Adrenal gland (tissue), 12 donors: ENCODE results near the gene CRYGS. TPM values are rescaled to one million over a fixed set of nuclear protein-coding genes. Genes with fewer than 3 reads are reported as not detected.
"Not testable (repeated sequence)": the region's sequence is repeated elsewhere in the genome, so short reads cannot be mapped to it uniquely, and the experiment has no call there.

Experiments
- DNase-seq, 7 donors: peaks; one replicate each; pipeline ENCODE4 v3.0.0-alpha.2; 2019 to 2020
- H3K27ac ChIP-seq, 5 donors: fragments of 200-600 bp; sonication (generic) in 4 of 5; 1 replicate in 3 of 5; 2 replicates in 2 of 5; pipeline versions ENCODE4 v1.5.1 to v1.8.0; 2016 to 2020; ENCODE audit warnings: mild to moderate bottlenecking in 1 of 5
- H3K27me3 ChIP-seq: fragments of 200-600 bp; 2 replicates; pipeline ENCODE4 v1.8.0; 2021
- H3K36me3 ChIP-seq, 2 donors: fragments of 200-600 bp; replicated peaks in 1 of 2; 1 replicate in 1 of 2; 2 replicates in 1 of 2; pipeline versions ENCODE4 v1.5.1 to v1.8.0; 2018 to 2022
- H3K4me1 ChIP-seq, 2 donors: fragments of 200-600 bp; replicated peaks in 1 of 2; 1 replicate in 1 of 2; 2 replicates in 1 of 2; pipeline versions ENCODE4 v1.5.1 to v1.8.0; 2018 to 2021
- H3K4me3 ChIP-seq, 4 donors: fragments of 200-600 bp; sonication (generic) in 3 of 4; one replicate each; pipeline ENCODE4 v1.5.1; 2016 to 2018
- H3K9me3 ChIP-seq, 3 donors: fragments of 200-600 bp; sonication (generic) in 1 of 3; replicated peaks in 1 of 3; 1 replicate in 2 of 3; 2 replicates in 1 of 3; pipeline versions ENCODE4 v1.5.1 to v1.8.0; 2016 to 2021
- POLR2A ChIP-seq, 2 donors: fragments of 450-650 bp; IDR thresholded peaks; one replicate each; pipeline ENCODE4 v1.6.1; 2017; ENCODE audit warnings: antibody characterized with exemption in 2 of 2, mild to moderate bottlenecking in 2 of 2, moderate library complexity in 1 of 2
- WGBS, 4 donors: extraction: QIAGEN DNeasy Blood & Tissue Kit in 2 of 4; methylation state at CpG; one replicate each; pipeline versions ENCODE4 v1.1.5 to v1.1.7; 2013 to 2017; 5-methylcytosine and 5-hydroxymethylcytosine counted together
- intact Hi-C, 2 donors: fragments of 100-400 bp; cut with DNase I; formaldehyde crosslinking; loops; one replicate each; pipeline versions ENCODE4 v1.14.1 to v1.15.0; 2022 to 2023
- polyA plus RNA-seq, 3 donors: library from polyadenylated mRNA; stranded (reverse); fragments of 200-250 nt in 2 of 3; fragments of 350-450 nt in 1 of 3; fragmentation: Illumina TruSeq in 1 of 3; extraction: RNeasy Lipid Tissue Mini Kit (QIAGEN cat#74804) in 1 of 3; gene quantifications; one replicate each; pipeline ENCODE4 v1.2.3, GENCODE V29; 2013 to 2014
- total RNA-seq, 9 donors: library from RNA; depleted of rRNA in 4 of 9; stranded (reverse); fragments of >200 nt in 4 of 9; fragments of 120-200 nt in 1 of 9; fragmentation: NEBNext Ultra II Directional in 1 of 9; extraction: Animal tissue kit (Norgen Biotek cat#: 25700) in 1 of 9; gene quantifications; one replicate each; pipeline versions ENCODE4 v1.1.0 to v1.2.4, GENCODE V29; 2013 to 2023
- TF ChIP-seq, protein P1 (sequence below), 6 experiments: fragments of 450-650 bp in 4 of 6; fragments of 200-600 bp in 2 of 6; sonication (generic) in 1 of 6; IDR thresholded peaks; 1 replicate in 5 of 6; 2 replicates in 1 of 6; pipeline versions ENCODE4 v1.5.1 to v1.8.0; 2016 to 2021; ENCODE audit warnings: antibody characterized with exemption in 6 of 6, mild to moderate bottlenecking in 2 of 6, moderate library complexity in 1 of 6
- donor health status: healthy with polysubstance abuse.
- donor health status: Bipolar disorder and iron deficiency.
- donor health status: DM: yes; HTN: yes; CAD: no.
- donor health status: DM: no; HTN: no; CAD: no.
- donor health status: DM: no; HTN: no; CAD: no.
- donor health status: DM: yes; HTN: yes; CAD: no.

CRYGS gene
- total and polyA plus RNA-seq, 12 donors: 0.78 to 22.0 (median 2.4) TPM

DNA sequence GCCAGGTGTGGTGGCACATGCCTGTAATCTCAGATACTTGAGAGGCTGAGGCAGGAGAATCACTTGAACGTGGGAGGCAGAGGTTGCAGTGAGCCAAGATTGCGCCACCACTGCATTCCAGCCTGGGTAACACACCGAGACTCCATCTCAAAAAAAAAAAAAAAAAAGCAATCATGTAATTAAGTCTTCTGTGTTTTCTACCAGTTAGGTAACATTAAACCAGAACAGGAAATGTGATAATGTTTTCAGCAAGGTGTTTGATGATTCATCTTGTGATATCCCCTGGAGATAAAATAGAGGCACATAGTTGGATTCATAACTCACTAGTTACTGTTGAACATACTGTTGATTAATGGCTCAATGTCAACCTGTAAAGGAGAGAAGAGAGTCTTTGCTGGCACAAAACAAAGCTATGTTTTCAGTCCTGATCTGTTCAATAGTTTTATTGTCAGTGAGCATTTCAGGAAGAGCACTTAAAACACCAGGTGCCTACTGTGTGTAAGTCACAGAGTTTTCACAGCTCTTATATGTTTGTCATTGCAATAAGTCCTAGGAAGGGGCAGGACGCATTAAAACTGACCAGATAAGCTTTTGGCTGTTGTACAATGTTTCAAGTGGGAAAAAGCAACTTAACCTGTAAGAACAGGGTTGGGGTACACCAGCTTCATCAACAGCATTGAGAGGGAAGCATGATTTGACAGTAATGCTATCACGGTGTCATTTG lies 45.8 kb upstream of the CRYGS start:
- TF ChIP-seq POLR2A (IDR thresholded peaks at IDR 0.05): no peak
- TF ChIP-seq, protein P1, sequence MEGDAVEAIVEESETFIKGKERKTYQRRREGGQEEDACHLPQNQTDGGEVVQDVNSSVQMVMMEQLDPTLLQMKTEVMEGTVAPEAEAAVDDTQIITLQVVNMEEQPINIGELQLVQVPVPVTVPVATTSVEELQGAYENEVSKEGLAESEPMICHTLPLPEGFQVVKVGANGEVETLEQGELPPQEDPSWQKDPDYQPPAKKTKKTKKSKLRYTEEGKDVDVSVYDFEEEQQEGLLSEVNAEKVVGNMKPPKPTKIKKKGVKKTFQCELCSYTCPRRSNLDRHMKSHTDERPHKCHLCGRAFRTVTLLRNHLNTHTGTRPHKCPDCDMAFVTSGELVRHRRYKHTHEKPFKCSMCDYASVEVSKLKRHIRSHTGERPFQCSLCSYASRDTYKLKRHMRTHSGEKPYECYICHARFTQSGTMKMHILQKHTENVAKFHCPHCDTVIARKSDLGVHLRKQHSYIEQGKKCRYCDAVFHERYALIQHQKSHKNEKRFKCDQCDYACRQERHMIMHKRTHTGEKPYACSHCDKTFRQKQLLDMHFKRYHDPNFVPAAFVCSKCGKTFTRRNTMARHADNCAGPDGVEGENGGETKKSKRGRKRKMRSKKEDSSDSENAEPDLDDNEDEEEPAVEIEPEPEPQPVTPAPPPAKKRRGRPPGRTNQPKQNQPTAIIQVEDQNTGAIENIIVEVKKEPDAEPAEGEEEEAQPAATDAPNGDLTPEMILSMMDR (IDR thresholded peaks at IDR 0.05): no peak
- WGBS, 4 donors: 64 to 72% (median 69%) methylated on average over 5 of the region's 5 CpGs

DNA sequence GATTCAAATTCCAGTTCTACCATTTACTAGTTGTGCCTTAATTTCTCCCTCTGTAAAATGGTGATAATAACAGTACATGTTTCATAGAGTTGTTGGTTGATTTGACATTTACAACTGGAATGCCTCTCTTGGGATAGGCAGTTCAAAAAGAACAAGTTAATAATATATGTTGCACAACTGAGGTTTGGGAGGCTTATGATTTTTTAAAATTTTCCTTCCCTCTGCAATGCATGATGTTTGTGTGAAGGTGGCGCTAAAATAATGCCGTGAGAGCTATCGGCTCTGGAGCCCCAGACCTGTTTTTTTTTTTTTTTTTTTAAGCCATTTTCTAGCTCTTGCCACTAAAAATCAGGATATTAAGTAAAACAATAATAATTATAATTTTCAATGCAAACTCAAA lies 44.9 kb upstream of the CRYGS start:
- H3K36me3 ChIP-seq: peaks cover 0 to 21% of the 10 kb centered on the region in 2 donors
- TF ChIP-seq, protein P1 (IDR thresholded peaks at IDR 0.05): no peak
- TF ChIP-seq POLR2A (IDR thresholded peaks at IDR 0.05): no peak
- H3K27me3 ChIP-seq: no peaks in the 10 kb centered on the region
- H3K4me3 ChIP-seq: no peak overlapping the region
- no peak overlapping the region for H3K27ac ChIP-seq
- intact Hi-C loops: no loop called here
- 34 to 46% (median 40%) methylated on average over 3 of the region's 3 CpGs for WGBS, 4 donors
- no peak for DNase-seq
- no peaks in the 10 kb centered on the region for H3K4me1 ChIP-seq
- no peaks in the 10 kb centered on the region for H3K9me3 ChIP-seq

More for the DNA sequence above, 45.8 kb upstream of the CRYGS start:
- no peaks in the 10 kb centered on the region for H3K27me3 ChIP-seq
- peaks cover 0 to 14% of the 10 kb centered on the region in 2 donors for H3K36me3 ChIP-seq
- intact Hi-C loops: no loop called here
- H3K27ac ChIP-seq: no peak overlapping the region
- H3K9me3 ChIP-seq: no peaks in the 10 kb centered on the region
- H3K4me3 ChIP-seq: no peak overlapping the region
- DNase-seq: no peak
- no peaks in the 10 kb centered on the region for H3K4me1 ChIP-seq

DNA sequence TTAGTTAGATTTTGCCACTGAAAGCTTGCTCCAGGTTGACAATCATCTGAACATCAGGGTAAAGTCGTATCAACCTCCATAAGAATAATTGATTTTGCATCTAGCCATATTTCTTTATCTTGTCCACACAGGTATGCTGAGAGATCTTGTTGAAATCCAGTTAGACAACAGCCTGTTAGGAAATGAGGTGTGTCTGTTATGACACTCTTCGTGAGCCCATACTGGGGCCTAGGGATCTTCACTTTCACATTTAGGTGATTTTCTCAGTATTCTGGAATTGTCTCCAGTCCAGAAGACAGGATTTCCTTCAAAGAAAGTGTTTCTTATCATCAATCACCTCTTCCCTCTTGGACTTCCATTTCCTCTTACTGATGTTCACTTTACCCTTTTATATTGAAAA lies 44.5 kb upstream of the CRYGS start:
- WGBS, 4 donors: 49 to 74% (median 65%) methylated on average over 2 of the region's 2 CpGs

DNA sequence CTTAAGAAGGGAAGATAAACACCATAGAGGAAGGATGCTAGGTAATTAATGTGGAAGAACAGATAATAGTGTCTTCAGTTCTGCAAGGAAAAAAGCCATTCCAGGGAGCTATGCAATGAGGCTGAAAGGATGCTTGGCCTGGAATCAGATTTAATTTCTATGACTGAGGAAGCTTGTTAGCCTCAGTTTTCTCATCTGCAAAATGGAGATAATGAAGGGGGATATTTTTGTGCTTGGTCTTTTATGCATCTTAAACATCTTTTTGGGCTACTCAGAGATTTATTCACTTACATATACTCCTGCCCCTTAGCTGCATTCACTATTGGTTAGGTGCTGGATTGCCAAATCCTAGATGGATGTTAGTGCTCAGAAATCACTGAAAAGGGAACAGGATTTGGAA lies 43.0 kb upstream of the CRYGS start:
- H3K4me3 ChIP-seq: no peak overlapping the region
- no peak for TF ChIP-seq POLR2A (IDR thresholded peaks at IDR 0.05)
- TF ChIP-seq, protein P1 (IDR thresholded peaks at IDR 0.05): no peak
- no peaks in the 10 kb centered on the region for H3K27me3 ChIP-seq
- intact Hi-C loops: no loop called here
- no peak overlapping the region for H3K27ac ChIP-seq
- DNase-seq: no peak
- H3K4me1 ChIP-seq: no peaks in the 10 kb centered on the region
- H3K36me3 ChIP-seq: peaks cover 0 to 40% of the 10 kb centered on the region in 2 donors
- no peaks in the 10 kb centered on the region for H3K9me3 ChIP-seq

More for the DNA sequence above, 44.5 kb upstream of the CRYGS start:
- H3K4me1 ChIP-seq: no peaks in the 10 kb centered on the region
- no peak overlapping the region for H3K4me3 ChIP-seq
- no peaks in the 10 kb centered on the region for H3K27me3 ChIP-seq
- no peaks in the 10 kb centered on the region for H3K9me3 ChIP-seq
- H3K27ac ChIP-seq: no peak overlapping the region
- TF ChIP-seq, protein P1 (IDR thresholded peaks at IDR 0.05): no peak
- no peak for TF ChIP-seq POLR2A (IDR thresholded peaks at IDR 0.05)
- peaks cover 0 to 26% of the 10 kb centered on the region in 2 donors for H3K36me3 ChIP-seq
- no peak for DNase-seq
- intact Hi-C loops: no loop called here

DNA sequence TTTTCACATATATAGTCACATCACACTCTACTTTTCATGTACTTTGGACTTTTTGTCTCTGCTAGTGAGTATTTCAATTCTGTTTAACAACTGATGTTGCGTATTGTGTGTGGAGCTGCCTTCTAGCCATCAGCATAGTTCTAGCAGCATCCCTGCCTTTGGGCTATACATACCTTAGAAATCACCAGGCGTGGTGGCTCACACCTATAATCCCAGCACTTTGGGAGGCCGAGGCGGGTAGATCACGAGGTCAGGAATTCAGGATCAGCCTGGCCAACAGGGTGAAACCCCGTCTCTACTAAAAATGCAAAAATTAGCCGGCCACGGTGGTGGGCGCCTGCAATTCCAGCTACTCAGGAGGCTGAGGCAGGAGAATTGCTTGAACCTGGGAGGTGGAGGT lies 42.1 kb upstream of the CRYGS start:
- H3K4me3 ChIP-seq, intact Hi-C loops, H3K4me1 ChIP-seq, DNase-seq, H3K27me3 ChIP-seq, H3K27ac ChIP-seq, H3K9me3 ChIP-seq: not testable (repeated sequence)
- peaks cover 0 to 49% of the 10 kb centered on the region in 2 donors for H3K36me3 ChIP-seq
- WGBS, 4 donors: 84 to 96% (median 92%) methylated on average over 9 of the region's 9 CpGs
